Measurements from ENCODE around the gene BCL2L12. TPM values are rescaled to one million over a fixed set of nuclear protein-coding genes. Genes with fewer than 3 reads are reported as not detected.

Gene BCL2L12
- total RNA-seq, 1 donor from 2014 or later: 17.0 TPM

DNA sequence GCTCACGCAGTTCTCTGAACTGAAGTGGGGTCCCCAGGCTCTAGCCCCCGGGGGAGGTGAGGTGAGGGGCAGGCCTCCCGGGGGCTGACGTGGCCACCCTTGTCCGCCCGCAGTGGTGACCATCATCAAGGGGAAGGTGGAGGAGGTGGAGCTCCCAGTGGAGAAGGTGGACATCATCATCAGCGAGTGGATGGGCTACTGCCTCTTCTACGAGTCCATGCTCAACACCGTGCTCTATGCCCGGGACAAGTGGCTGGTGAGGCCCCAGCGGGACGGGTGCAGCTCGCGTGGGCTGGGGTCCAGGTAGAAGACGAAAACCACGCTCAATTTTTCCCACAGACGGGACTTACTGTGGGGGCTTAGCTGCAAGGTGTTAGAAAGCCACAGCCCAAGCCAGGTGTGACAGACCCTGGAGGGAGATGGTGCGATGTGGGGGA, 18.1 kb downstream of the BCL2L12 start:
- Histone ChIP-seq H3K27me3 (ENCODE audit: low read depth) (no peaks in the 10 kb centered on the region), H3K36me3 (peaks cover 78% of the 10 kb centered on the region), H3K27ac (no peak overlapping the region), H3K4me1 (peaks cover 19% of the 10 kb centered on the region), H3K9me3 (no peaks in the 10 kb centered on the region), H3K4me3 (no peak overlapping the region)
- ATAC-seq (no peak), DNase-seq (no peak)
- intact Hi-C loops (cut with DNase I): no loop called here
- TF ChIP-seq, protein P1, sequence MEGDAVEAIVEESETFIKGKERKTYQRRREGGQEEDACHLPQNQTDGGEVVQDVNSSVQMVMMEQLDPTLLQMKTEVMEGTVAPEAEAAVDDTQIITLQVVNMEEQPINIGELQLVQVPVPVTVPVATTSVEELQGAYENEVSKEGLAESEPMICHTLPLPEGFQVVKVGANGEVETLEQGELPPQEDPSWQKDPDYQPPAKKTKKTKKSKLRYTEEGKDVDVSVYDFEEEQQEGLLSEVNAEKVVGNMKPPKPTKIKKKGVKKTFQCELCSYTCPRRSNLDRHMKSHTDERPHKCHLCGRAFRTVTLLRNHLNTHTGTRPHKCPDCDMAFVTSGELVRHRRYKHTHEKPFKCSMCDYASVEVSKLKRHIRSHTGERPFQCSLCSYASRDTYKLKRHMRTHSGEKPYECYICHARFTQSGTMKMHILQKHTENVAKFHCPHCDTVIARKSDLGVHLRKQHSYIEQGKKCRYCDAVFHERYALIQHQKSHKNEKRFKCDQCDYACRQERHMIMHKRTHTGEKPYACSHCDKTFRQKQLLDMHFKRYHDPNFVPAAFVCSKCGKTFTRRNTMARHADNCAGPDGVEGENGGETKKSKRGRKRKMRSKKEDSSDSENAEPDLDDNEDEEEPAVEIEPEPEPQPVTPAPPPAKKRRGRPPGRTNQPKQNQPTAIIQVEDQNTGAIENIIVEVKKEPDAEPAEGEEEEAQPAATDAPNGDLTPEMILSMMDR (IDR thresholded peaks at IDR 0.05): no peak

DNA sequence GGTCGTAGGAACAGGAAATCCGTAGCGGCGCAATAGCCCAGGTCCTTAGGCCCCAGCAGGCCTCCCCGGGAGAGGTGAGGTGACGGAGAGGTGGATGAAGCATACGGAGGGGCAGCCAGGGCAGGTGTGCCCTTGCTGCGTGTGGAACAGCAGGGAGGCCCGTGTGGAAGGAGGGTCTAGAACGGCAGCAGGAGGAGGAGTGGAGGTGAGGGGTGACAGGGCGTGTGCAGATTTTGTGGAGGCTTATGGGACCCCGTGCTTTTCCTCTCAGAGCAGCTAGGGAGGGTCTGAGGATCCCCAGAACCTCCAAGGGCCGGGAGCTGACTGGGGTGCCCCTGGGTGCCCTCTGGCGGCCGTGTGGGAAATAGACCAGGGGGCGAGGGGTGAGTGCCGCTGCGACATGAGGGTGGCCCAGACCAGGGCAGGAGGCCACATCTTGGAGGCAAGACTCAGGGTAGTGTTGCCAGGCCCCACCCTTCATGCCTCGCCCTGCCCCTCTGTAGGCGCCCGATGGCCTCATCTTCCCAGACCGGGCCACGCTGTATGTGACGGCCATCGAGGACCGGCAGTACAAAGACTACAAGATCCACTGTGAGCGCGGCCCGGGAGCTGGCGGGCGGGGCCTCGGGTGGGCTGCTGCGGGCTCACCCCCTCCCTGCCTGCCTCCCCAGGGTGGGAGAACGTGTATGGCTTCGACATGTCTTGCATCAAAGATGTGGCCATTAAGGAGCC, 18.7 kb downstream of the BCL2L12 start:
- H3K9me3 ChIP-seq: no peaks in the 10 kb centered on the region
- H3K36me3 ChIP-seq: peaks cover 78% of the 10 kb centered on the region
- TF ChIP-seq, protein P1 (IDR thresholded peaks at IDR 0.05): peak; percentile 39
- intact Hi-C loops (cut with DNase I): no loop called here
- no peak overlapping the region for H3K27ac ChIP-seq
- peaks cover 19% of the 10 kb centered on the region for H3K4me1 ChIP-seq
- H3K4me3 ChIP-seq: no peak overlapping the region
- DNase-seq: no peak
- ATAC-seq: no peak
- H3K27me3 ChIP-seq (ENCODE audit: low read depth): peaks cover 3% of the 10 kb centered on the region

DNA sequence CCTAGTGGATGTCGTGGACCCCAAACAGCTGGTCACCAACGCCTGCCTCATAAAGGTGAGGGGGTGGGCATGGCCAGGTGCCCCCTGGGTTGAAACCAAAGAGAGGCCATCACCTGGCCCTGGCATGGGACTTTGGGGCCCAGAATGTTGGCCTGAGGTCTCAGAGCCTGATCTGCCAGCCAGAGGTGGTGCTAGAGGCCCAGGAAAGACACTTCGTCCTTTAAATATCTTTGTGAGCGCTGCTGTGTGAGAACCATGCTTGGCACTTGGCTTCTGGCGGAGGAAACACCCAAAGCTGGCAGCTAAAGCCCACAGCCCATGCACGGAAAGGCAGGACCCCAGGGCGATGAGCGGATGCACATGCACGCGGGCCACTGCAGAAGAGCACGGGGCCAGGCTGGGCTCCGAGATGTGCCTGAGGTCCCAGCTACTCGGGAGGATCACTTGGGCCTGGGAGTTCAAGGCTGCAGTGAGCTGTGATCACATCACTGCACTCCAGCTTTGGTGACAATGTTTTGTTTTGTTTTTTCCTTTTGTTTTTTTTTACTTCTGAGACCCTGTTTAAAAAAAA, 19.3 kb downstream of the BCL2L12 start:
- Histone ChIP-seq H3K4me3 (no peak overlapping the region), H3K27me3 (ENCODE audit: low read depth) (peaks cover 10% of the 10 kb centered on the region), H3K36me3 (peaks cover 78% of the 10 kb centered on the region), H3K4me1 (peaks cover 24% of the 10 kb centered on the region), H3K9me3 (no peaks in the 10 kb centered on the region), H3K27ac (no peak overlapping the region)
- DNase-seq (no peak), ATAC-seq (no peak)
- intact Hi-C loops (cut with DNase I): no loop called here
- TF ChIP-seq, protein P1 (IDR thresholded peaks at IDR 0.05): no peak

DNA sequence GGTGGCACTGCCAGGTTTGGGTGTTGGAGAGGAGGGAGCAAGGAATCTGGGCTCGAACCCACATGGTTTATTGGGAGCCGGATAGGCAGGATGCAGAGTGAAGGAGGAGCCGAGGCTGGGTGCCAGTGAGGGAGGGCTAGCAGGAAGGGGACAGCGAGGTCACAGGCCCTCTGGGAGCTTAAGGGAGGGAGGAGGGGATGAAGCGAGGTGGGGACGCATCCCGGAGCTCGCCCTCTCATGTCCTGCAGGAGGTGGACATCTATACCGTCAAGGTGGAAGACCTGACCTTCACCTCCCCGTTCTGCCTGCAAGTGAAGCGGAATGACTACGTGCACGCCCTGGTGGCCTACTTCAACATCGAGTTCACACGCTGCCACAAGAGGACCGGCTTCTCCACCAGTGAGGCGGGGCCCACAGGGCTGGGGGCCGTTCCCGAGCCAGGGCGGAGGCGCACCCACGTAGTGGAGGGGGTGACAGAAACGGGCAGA, 20.2 kb downstream of the BCL2L12 start:
- TF ChIP-seq, protein P1 (IDR thresholded peaks at IDR 0.05): no peak
- peak overlapping the region; percentile 63 for H3K4me3 ChIP-seq
- peak overlapping the region; percentile 46 for H3K27ac ChIP-seq
- ATAC-seq (no peak), DNase-seq (no peak)
- H3K9me3 ChIP-seq: no peaks in the 10 kb centered on the region
- H3K4me1 ChIP-seq: peaks cover 24% of the 10 kb centered on the region
- intact Hi-C loops (cut with DNase I): no loop called here
- peaks cover 72% of the 10 kb centered on the region for H3K36me3 ChIP-seq
- peaks cover 17% of the 10 kb centered on the region for H3K27me3 ChIP-seq (ENCODE audit: low read depth)

DNA sequence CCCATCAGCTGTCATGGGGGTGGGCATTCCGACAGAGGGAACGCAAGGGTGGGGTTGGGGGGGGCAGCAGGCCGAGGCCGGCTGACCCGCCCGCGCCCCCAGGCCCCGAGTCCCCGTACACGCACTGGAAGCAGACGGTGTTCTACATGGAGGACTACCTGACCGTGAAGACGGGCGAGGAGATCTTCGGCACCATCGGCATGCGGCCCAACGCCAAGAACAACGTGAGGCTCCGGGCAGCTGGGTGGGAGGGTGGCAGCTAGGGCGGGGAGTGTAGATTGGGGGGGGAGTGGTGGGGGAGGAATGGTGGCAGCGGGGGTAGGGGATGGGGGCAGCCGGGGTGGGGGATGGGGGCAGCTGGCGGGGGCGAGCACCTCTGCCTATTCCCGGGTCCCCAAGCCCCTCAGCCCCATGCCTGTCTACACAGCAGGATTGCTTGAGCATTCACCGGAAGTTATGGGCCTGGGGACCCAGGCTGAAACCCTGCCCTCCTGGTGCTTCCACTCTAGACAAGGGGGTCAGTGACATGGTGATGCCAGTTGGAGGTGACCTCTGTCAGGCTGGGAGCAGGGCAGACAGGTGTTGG, 20.9 kb downstream of the BCL2L12 start:
- ATAC-seq (no peak), DNase-seq (no peak)
- intact Hi-C loops (cut with DNase I): no loop called here
- H3K27me3 ChIP-seq (ENCODE audit: low read depth): peaks cover 24% of the 10 kb centered on the region
- H3K9me3 ChIP-seq: no peaks in the 10 kb centered on the region
- H3K27ac ChIP-seq: peak overlapping the region; percentile 60
- TF ChIP-seq, protein P1 (IDR thresholded peaks at IDR 0.05): no peak
- peak overlapping the region; percentile 63 for H3K4me3 ChIP-seq
- peaks cover 66% of the 10 kb centered on the region for H3K36me3 ChIP-seq
- H3K4me1 ChIP-seq: peaks cover 28% of the 10 kb centered on the region

Data from lower lobe of right lung (tissue), 2 donors.